ENCODE data around the gene EYA4. TPM values are rescaled to one million over a fixed set of nuclear protein-coding genes. Genes with fewer than 3 reads are reported as not detected.

EYA4 gene
- total and polyA plus RNA-seq, 2 of the 4 experiments (the other 2 are of a cell fraction), result 5.7 to 11.1 TPM

GRCh38 chr6:133313068-133313467, 71.9 kb downstream of the EYA4 start:
- H3K9me1 ChIP-seq (ENCODE audit: insufficient read depth, low read length), result 0 out of 2 replicates have a peak, but pooled peaks cover 2% of the 10 kb centered on the region
- H3K23ac ChIP-seq (ENCODE audit: low read depth, low read length), result no peak overlapping the region
- H3K4ac ChIP-seq (ENCODE audit: low read depth, low read length), result no peak overlapping the region
- H3K9me3 ChIP-seq (ENCODE audit: control insufficient read depth, insufficient read depth, low read length), result no peaks in the 10 kb centered on the region
- no peak overlapping the region for H3K9ac ChIP-seq (ENCODE audit: low read depth, low read length)
- no peak overlapping the region for H3K4me2 ChIP-seq (ENCODE audit: low read depth, low read length)
- no CpG with 5 or more reads among the region's 1 CpG for WGBS, 2 experiments (ENCODE audit: extremely low coverage in 2 of 2, insufficient read length in 1 of 2)
- intact Hi-C loops (cut with micrococcal nuclease), result no loop called here
- H3K4me1 ChIP-seq (ENCODE audit: control insufficient read depth, insufficient read depth, low read length), result peaks cover 5% of the 10 kb centered on the region
- no peak overlapping the region for H2BK120ac ChIP-seq (ENCODE audit: low read depth, low read length)
- no peak overlapping the region for H4K8ac ChIP-seq (ENCODE audit: low read depth in 2 of 2, low read length in 2 of 2)
- ChIA-PET CTCF (interaction anchor here (0.5 to 0.9 kb wide), 3 partner anchors 70 to 484 kb away, joined by 3 to 4 read pairs (median 3); no protein-coding TSS in a partner anchor), POLR2A (ENCODE audit: unreplicated experiment) (no interaction called here)
- no peak overlapping the region for H3K4me3 ChIP-seq (ENCODE audit: insufficient read depth, low read depth, low read length)
- dilution Hi-C loops (cut with HindIII; ENCODE audit: low sequenced_read_pairs, unreplicated experiment), result no loop called here
- no peak overlapping the region for H3K56ac ChIP-seq (ENCODE audit: extremely low read depth, insufficient read depth, low read length)
- H3K36me3 ChIP-seq (ENCODE audit: control insufficient read depth, insufficient read depth, low read length), result no peaks in the 10 kb centered on the region
- H3K18ac ChIP-seq (ENCODE audit: low read depth, low read length), result no peak overlapping the region
- H4K91ac ChIP-seq (ENCODE audit: insufficient read depth, low read depth, low read length), result no peak overlapping the region
- no peak overlapping the region for H3K14ac ChIP-seq (replicated peaks; ENCODE audit: low read depth, low read length)
- H3K27me3 ChIP-seq (ENCODE audit: control insufficient read depth, insufficient read depth, low read length), result no peaks in the 10 kb centered on the region
- no peak overlapping the region for H3K27ac ChIP-seq (ENCODE audit: insufficient read depth, low read length)
- no peak overlapping the region for H2BK20ac ChIP-seq (ENCODE audit: low read depth, low read length)
- no peak overlapping the region for H2BK15ac ChIP-seq (ENCODE audit: low read depth, low read length)
- no peaks in the 10 kb centered on the region for H4K20me1 ChIP-seq (ENCODE audit: insufficient read depth, low read length)
- H4K5ac ChIP-seq (ENCODE audit: low read depth, low read length), result no peak overlapping the region
- no peak overlapping the region for H2AK5ac ChIP-seq (ENCODE audit: low read depth, low read length)
- DNase-seq (no peak), ATAC-seq (ENCODE audit: low read depth) (no peak)
- H2AK9ac ChIP-seq (replicated peaks; ENCODE audit: low read depth, low read length, poor library complexity), result no peak overlapping the region
- TF ChIP-seq RCOR1 (IDR thresholded peaks at IDR 0.05; ENCODE audit: insufficient replicate concordance, low read length), result no peak
- TF ChIP-seq ELK1 (IDR thresholded peaks at IDR 0.05; ENCODE audit: borderline replicate concordance, low read depth, low read length), result no peak
- TF ChIP-seq USF2 (IDR thresholded peaks at IDR 0.05; ENCODE audit: low read depth, low read length), result no peak
- no peak for TF ChIP-seq RAD21 (IDR thresholded peaks at IDR 0.05; ENCODE audit: low read length)
- TF ChIP-seq BHLHE40 (IDR thresholded peaks at IDR 0.05; ENCODE audit: low read depth, low read length), result no peak
- TF ChIP-seq MAFK (IDR thresholded peaks at IDR 0.05; ENCODE audit: low read depth, low read length), result no peak
- no peak for TF ChIP-seq SMC3 (IDR thresholded peaks at IDR 0.05; ENCODE audit: low read depth, low read length)
- TF ChIP-seq RFX5 (IDR thresholded peaks at IDR 0.05; ENCODE audit: low read depth, low read length), result no peak
- no peak for TF ChIP-seq POLR2A (IDR thresholded peaks at IDR 0.05; ENCODE audit: low read depth, low read length)
- no peak for TF ChIP-seq FOS (IDR thresholded peaks at IDR 0.05; ENCODE audit: low read depth, low read length)
- TF ChIP-seq CHD1 (IDR thresholded peaks at IDR 0.05; ENCODE audit: low read depth, low read length), result no peak
- no peak for TF ChIP-seq MXI1 (IDR thresholded peaks at IDR 0.05; ENCODE audit: borderline replicate concordance, low read depth, low read length)
- TF ChIP-seq MAZ (IDR thresholded peaks at IDR 0.05; ENCODE audit: borderline replicate concordance, low read depth, low read length), result no peak
- no peak for TF ChIP-seq CEBPB (IDR thresholded peaks at IDR 0.05; ENCODE audit: low read depth, low read length)
- TF ChIP-seq NFE2L2 (IDR thresholded peaks at IDR 0.05; ENCODE audit: low read depth, low read length), result no peak
- peaks cover 6 to 16% of the 10 kb centered on the region in 2 experiments; a peak in 2 of 4 replicates for H3K79me1 ChIP-seq (ENCODE audit: low read depth in 1 of 2, low read length in 2 of 2)
- no peak overlapping the region for H2BK5ac ChIP-seq (ENCODE audit: low read depth, low read length, poor library complexity, severe bottlenecking)
- BruUV-seq (replicated peaks), result no TSS peak
- in situ Hi-C loops (cut with MboI; ENCODE audit: low sequenced_read_pairs), result no loop called here
- H2AFZ ChIP-seq (replicated peaks; ENCODE audit: low read length, poor library complexity), result no peak overlapping the region

Data from IMR-90 (cell line).